ENCODE results near the gene DLG2.

The DLG2 gene

DNA sequence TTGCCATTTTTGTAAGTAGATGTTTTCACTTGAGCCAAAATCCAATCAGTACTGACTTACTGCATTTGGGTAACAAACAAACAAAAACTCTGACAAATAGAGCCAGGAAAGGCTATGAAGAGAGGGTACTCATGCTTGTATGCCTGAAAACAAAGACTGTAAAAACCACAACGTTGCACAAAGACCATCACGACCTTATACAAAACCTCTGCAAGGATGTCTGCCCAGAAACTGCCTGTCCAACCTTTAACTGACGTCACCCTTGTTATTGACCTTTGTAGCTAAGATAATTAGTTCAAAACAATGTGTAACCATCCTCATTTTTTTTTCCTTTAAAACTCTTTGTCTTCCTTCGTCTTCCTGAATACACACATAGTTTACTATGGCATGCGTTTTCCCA lies 38.6 kb upstream of the DLG2 start:
- DNase-seq (ENCODE audit: low spot score), result no peak
- no peak overlapping the region for H3K27ac ChIP-seq
- TF ChIP-seq, protein P1, sequence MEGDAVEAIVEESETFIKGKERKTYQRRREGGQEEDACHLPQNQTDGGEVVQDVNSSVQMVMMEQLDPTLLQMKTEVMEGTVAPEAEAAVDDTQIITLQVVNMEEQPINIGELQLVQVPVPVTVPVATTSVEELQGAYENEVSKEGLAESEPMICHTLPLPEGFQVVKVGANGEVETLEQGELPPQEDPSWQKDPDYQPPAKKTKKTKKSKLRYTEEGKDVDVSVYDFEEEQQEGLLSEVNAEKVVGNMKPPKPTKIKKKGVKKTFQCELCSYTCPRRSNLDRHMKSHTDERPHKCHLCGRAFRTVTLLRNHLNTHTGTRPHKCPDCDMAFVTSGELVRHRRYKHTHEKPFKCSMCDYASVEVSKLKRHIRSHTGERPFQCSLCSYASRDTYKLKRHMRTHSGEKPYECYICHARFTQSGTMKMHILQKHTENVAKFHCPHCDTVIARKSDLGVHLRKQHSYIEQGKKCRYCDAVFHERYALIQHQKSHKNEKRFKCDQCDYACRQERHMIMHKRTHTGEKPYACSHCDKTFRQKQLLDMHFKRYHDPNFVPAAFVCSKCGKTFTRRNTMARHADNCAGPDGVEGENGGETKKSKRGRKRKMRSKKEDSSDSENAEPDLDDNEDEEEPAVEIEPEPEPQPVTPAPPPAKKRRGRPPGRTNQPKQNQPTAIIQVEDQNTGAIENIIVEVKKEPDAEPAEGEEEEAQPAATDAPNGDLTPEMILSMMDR (conservative IDR thresholded peaks at IDR 0.05; ENCODE audit: low read depth), result no peak
- ChIA-PET POLR2A (ENCODE audit: low non-redundant PET) (no interaction called here), CTCF (no interaction called here)

DNA sequence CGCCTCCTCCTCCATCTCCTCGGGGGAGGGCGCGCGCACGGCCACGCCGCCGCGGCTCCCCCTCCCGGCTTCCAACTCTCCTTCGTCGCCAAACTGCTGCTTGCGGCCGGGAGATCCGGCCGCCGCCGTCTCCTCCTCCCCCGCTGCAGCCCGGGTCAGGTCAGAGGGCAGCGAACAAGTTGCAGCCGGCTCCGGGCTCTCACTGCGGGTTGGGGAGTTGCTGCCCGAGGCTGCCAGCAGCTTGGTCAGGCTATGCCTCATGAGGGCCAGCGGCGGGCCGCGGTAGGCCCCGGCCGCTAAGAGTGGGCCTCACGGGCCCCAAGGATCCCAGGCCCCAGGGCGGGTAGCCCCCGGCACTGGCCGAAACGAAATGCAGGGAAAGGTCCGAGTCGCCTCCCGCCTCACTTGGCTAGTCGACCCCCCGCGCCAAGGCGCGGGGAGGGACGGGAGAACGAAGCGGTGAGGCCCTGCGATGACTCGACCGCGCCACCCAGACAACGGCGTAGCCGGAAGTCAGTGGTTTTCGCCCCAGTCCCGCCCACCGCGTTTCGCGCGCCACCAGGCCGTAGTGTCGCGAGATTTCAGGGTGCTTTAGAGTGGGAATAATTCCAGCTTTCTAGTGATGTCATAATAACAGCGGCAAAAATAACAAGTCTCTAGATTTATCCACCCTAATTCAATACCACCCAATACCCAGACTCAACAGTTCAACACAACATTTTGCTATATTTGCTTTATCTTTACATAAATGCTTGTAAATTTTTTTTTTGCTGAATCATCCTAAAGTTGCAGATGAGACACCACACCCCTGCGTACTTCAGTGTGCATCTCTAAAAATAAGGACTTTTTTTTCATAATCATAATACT lies 37.7 kb upstream of the DLG2 start, which contains the start of gene CREBZF:
Gene CREBZF (minus strand): TSS at position 515 of the 867 bp plus-strand sequence. CDS start 254 bp downstream, at position 261.
- CTCF ChIA-PET, result interaction anchor here (0.6 to 0.7 kb wide), 5 partner anchors 146 to 1841 kb away, joined by 3 to 4 read pairs (median 4); no protein-coding TSS in a partner anchor
- peak; percentile 94 for DNase-seq (ENCODE audit: low spot score)

DNA sequence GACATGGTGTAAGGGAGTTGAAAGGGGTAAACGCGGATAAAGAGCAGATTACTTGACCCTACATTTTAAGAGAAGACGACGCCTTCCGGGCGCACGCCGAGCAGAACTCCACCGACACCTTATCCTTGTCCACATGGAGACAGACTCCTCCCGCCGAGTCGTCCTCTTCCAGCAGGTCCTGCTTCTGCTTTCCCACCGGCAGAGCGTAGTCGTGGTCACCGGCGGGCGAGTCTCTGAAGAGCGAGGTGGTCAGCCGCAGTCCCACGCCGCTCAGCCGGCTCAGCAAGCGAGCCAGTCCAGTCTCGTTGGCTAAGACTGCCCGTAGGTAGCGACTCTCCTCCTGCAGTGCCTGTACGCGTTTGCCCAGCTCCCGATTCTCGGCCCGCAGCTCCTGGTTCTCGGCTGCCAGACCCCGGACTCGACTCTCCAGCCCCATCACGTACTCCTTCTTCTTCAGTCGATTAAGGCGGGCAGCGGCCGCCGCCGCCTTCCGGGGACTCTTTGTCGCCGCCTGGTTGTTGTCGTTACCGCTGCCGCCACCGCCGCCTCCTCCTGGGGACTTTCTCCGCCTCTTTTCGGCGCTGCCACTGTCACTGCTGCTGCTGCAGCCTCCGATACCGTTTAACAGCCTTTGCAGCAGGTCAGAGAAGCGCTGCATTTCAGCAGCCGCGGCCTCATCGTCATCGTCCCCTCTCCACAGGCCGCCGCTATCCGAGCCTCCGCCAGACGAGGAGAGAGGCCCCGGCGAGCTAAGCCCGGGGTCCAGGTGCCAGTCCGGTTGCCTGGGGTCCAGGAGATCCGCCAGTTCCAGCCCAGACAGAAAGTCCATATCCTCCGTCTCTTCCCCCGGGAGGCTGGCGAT lies 36.8 kb upstream of the DLG2 start:
- ChIA-PET CTCF (interaction anchor here (0.6 to 1.4 kb wide), 5 partner anchors 9 to 1840 kb away, joined by 3 to 6 read pairs (median 4); partner anchors contain the start of gene CCDC83), POLR2A (ENCODE audit: low non-redundant PET) (interaction anchor here (0.7 kb wide), 1 partner anchor 17 kb away, joined by 3 read pairs; no protein-coding TSS in a partner anchor)
- H3K27ac ChIP-seq, result peak overlapping the region; percentile 93
- TF ChIP-seq, protein P1 (conservative IDR thresholded peaks at IDR 0.05; ENCODE audit: low read depth), result peak; percentile 60
- peak; percentile 38 for DNase-seq (ENCODE audit: low spot score)

More for the DNA sequence above, 37.7 kb upstream of the DLG2 start, which contains the start of gene CREBZF:
- TF ChIP-seq, protein P1 (conservative IDR thresholded peaks at IDR 0.05; ENCODE audit: low read depth), result no peak
- H3K27ac ChIP-seq, result peak within 1 kb of the TSS; percentile 93
- POLR2A ChIA-PET (ENCODE audit: low non-redundant PET), result no interaction called here

DNA sequence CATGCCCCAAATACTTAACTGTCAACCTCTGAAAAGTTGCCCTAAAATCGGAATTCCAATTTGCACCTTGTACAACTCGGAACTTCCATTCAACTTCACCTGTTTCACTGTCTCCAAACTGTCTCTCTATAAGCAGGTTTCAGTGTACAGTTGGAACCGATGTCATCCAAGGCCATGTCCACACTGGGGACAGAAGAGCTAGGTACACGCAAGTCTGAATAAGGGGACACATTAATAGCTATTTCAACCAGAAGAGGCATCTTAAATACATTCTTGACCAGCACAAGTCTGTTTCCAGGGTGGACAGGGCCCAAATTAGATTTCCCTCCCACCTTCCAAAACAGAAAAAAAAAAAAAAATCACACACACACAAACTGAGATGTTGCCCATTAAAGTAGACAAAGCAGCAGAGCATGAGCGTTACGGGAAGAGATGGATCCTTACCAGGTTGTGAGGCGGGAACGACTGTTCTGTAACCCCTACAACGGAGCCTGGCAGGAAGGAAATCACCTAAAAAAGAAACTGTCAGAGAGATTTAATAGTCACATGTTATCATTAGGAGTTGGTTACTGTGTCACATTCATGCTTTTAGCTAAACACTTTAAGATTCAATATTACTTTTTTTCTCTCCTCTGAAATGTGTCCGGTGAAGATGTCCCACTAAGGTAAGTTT lies 36.1 kb upstream of the DLG2 start:
- DNase-seq (ENCODE audit: low spot score), result no peak
- ChIA-PET POLR2A (ENCODE audit: low non-redundant PET) (interaction anchor here (0.7 kb wide), 1 partner anchor 16 kb away, joined by 3 read pairs; no protein-coding TSS in a partner anchor), CTCF (interaction anchor here (1.3 to 1.4 kb wide), 2 partner anchors 8 to 192 kb away, joined by 5 to 6 read pairs; partner anchors contain the start of gene CCDC83)
- TF ChIP-seq, protein P1 (conservative IDR thresholded peaks at IDR 0.05; ENCODE audit: low read depth), result no peak
- H3K27ac ChIP-seq, result peak overlapping the region; percentile 93

DNA sequence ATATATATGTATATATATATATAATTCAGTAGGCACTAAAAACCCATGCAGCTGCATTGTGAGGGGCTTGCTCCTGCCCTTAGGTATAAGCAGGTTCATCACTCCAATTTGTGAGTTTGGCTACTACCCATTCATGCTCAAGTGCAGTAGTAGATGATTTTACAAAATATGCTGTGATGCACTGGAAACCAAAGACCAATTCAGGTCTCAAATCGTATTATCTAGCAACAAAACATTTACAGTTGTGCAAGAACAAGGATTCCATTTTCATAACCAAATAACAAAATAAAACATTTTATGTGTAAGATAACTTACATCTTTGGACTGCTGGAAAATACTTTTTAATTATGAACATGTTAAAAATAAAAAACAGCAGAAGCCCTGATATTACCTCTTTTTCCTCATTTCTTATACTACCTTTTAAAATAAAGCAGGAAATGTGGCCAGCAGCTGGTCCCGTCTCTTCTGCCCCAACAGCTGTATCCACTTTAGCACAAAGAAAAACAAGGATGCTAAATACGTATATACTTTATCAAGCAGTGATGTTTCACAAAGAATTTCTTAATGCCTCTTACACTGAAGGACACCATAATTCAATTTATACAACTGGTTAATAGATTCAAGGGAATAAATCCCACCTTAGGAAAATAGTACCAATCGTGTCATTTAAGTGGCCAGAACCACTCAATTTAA lies 35.0 kb upstream of the DLG2 start:
- no peak overlapping the region for H3K27ac ChIP-seq
- TF ChIP-seq, protein P1 (conservative IDR thresholded peaks at IDR 0.05; ENCODE audit: low read depth), result no peak
- POLR2A ChIA-PET (ENCODE audit: low non-redundant PET), result no interaction called here
- no peak for DNase-seq (ENCODE audit: low spot score)
- CTCF ChIA-PET, result no interaction called here
